Erythroblast (primary cell): Measurements from ENCODE around the gene GBX1.

Experiments
- DNase-seq, 2 experiments: peaks; one replicate each; lab custom pipeline; 2025; lab: John Stamatoyannopoulos, UW
- GATA1 ChIP-seq: IDR thresholded peaks from 2 replicates; pipeline ENCODE4 v1.6.1; 2011; ENCODE audit warnings: low read depth, mild to moderate bottlenecking, control low read depth, low read length, moderate library complexity
- POLR2A ChIP-seq: IDR thresholded peaks from 2 replicates; pipeline ENCODE4 v1.6.1; 2011; ENCODE audit warnings: mild to moderate bottlenecking, low read length

Gene GBX1

GRCh38 chr7:151173386-151174245 lies 6.1 kb upstream of the GBX1 start:
- no peak for DNase-seq
- no peak for TF ChIP-seq GATA1
- no peak for TF ChIP-seq POLR2A

DNA sequence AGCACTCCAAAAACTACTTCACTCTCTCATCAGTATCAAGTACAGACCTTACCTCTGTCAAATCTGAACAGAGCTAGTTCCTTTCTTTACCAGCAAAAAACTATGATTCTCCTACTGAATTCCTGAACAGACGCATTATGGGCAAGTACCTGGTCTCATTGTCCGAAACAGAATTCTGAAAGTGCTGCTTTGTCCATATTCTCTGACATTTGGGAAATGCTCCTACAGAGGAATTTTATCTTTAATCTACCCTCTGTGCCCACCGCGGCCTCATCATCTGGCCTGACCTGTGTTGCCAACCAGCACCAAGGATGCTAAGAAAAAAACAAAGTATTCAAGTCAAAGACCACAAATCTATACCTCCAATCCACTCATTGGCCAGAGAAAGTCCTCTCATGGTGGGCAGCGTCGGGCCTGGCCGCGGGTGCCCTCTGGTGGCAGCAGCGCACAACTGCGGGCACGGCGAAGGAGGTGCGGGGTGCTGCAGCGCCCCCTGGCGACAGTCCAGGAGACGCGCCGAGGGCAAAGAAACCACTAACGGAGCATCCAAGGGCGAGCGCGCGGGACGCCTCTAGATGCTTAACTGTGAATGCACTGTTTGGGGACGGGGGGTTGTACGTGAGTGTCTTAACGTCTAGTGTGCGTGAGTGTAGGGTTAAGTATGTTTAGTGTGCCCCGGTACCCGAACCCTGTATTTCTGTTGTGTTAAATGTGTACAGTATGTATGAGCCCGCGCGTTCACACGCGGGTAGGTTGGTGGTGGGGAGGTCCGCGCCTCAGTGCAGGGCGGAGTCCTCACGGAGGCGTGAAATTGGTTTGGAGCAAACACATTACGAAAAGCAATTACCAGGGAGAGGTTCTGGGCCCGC lies 5.0 kb upstream of the GBX1 start:
- TF ChIP-seq GATA1 (no peak), POLR2A (no peak)
- DNase-seq, result peak; percentile 81 to 91

DNA sequence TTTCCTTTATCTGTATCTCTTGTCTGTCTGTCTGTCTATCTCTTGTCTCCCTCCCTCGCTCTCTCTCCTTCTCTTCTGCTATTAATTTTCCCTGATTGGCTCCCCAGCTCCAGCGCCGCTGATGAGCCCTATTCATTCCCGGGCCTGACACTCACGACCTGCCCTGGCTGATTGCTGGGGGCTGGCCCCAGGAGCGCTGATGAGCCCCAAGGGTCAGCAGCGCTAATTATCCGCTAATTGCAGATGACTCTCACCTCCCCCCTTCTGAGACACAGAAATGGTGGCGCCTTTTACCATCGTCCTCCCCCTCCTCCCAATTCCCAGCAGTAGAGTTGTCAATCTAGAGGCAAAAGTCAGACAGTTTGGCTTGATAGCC lies 1.3 kb upstream of the GBX1 start:
- DNase-seq, result no peak
- TF ChIP-seq POLR2A (no peak), GATA1 (no peak)

DNA sequence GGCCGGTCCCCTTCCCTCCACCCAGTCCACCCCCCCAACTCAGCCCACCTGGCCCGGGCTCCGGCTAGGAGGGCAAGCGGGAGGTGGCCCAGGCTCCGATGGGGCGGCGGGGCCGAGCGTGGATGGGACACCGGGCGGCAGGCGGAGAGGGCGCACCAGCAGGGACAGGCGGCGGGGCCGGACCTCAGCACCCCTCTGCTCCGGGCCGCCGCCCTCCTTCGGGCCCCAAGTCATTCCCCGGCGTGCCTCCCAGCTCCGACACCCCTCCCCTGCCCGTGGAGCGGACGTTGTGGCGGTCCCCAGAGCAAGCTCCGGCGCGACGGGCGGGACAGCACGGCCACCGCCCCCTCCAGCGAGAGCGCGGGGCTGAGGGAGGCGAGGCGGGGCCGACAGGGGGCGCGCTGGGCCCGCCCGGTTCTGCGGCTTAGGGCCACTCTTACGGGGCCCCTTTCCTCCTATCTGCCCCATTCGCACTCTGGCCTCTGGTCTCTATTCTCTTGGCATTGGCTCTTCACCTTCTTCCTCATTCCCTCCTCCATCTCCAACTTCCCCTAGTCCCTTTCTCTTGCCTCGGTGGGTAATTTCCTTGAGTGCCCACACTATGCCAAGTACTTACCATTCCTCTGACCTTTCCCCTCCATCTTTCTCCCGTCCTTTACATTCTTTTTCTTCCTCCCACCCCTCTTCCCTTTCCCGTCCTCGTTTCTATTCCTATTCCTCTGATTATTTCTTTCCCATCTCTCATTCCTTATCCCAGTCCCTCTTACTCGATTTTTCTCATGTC lies 701 bp upstream of the GBX1 start:
- TF ChIP-seq GATA1, result no peak
- no peak for TF ChIP-seq POLR2A
- peak; percentile 64 to 71 for DNase-seq

- no peak for TF ChIP-seq POLR2A
- no peak for TF ChIP-seq GATA1
- no peak for DNase-seq
Measured at GRCh38 chr7:151166629-151167196, 781 bp downstream of the GBX1 start.

DNA sequence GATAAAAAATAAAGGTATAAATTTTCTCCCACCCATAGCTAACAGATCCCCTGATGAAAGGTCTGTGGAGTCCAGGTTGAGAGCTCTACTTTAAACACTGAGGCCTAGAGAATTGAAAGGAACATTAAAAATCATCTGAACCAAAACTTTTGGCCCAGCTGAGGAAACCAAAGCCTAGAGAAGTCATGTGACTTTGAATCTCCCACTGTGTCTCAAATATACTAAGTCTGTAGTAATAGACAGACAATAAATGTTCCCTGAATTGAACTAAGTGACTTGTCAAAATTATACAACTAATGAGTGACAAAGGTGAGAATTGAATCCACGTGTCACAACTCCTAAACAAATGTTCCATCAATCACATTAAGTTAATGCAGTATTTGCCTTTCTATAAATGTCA lies 5.7 kb downstream of the GBX1 start:
- TF ChIP-seq GATA1, result no peak
- TF ChIP-seq POLR2A, result no peak
- no peak for DNase-seq

DNA sequence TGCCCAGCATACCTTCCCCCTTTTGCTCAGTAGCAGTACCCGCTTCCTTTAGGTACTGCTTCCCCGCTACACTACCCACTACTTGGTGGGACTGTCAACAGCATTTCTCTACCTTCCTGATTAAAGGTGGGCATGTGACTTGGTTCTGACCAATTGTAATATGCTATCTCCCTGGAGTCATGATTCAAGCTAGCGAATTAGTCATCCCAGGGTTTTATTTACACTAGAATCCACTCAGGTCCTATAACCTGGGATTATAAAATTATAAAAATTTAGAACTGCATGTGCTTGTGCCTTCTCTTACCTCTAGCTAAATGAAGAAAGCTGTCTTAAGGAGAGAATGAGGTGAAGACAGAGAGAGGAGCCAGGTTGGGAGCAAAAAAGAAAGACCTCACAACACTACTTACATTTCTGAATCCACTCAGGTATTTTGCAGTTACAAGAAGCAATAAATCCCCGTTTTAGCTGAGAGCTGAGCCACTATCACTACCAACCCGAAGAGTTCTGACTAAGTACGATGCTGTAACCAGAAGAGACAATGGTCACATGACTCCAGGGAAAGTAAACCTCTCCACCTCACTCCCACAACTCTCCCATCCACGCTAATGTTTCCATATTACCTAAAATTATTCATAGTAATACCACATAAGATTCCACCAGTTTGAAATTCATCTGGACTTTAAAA lies 9.7 kb downstream of the GBX1 start:
- TF ChIP-seq POLR2A, result no peak
- no peak for TF ChIP-seq GATA1
- DNase-seq, result no peak

DNA sequence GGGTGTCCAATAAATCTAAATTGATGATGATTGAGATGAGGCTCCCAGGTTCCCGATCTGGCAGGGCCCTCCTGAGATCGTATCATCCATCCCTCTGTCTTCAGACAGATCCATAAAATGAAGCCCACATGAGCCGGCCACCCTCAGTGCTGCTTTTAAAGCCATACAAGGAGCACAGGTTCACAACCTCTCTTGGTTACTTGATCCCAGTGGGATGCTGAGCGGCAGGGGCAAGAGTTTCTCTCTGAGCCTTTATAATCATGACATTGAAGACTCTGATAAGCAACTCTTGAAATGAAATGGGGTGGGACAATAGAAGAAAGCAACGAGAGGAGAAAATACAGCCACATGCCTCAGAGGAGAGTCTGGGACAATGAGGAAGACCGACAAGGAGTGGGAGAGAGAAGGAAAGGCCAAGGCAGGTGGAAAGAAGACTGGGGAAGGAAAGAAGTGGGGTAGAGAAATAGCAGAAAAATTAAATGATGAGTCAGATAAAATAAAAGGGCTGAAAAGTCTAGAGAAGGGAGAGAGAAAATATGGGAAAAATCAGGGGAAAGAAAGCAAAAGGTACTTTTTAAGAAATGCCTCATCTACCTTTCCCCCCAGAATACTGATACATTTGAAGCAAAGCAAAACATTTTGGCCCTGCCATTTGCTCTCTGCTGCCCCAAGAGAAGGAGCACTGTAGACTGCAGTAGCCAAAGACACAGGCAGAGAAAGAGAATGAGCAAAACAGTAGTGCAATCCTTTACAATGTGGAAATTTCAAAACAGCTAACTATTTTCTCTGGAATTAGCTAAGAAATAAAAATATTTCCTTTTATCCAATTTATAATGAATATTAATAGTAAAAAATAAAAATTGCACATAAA lies 14.6 kb downstream of the GBX1 start:
- TF ChIP-seq POLR2A, result no peak
- TF ChIP-seq GATA1, result no peak
- no peak for DNase-seq

DNA sequence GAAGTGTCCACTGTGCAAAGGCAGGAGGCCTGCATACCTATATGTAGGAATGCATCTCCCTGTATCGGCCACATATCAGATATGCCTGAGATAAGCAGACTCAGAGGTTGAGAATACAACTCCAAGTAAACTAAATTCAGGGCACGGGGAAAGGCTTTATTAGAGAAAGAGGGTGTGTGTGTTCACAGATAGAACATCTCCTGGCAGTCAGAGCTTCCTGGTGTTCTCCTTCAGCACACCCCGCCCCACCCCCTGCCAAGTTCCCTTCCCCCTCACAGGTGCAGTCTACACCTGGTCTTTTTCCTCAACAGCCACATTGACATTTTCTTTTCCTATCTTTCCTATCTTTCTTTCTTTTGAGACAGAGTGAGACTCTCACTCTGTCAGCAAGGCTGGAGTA lies 17.1 kb downstream of the GBX1 start:
- no peak for DNase-seq
- TF ChIP-seq GATA1, result no peak
- no peak for TF ChIP-seq POLR2A

- no peak for DNase-seq
- TF ChIP-seq GATA1 (no peak), POLR2A (no peak)
Measured at GRCh38 chr7:151148319-151149259, 18.9 kb downstream of the GBX1 start.

GRCh38 chr7:151146761-151147160 lies 20.7 kb downstream of the GBX1 start:
- no peak for TF ChIP-seq POLR2A
- no peak for TF ChIP-seq GATA1

More at GRCh38 chr7:151146761-151147160, 20.7 kb downstream of the GBX1 start:
- no peak for DNase-seq
